Fibroblast of the conjunctiva (primary cell): ENCODE data around the gene UNCX.
"Not testable (repeated sequence)": the region's sequence is repeated elsewhere in the genome, so short reads cannot be mapped to it uniquely, and the experiment has no call there.

Experiments used
- DNase-seq: peaks from one replicate; pipeline ENCODE4 v3.0.0-alpha.2; 2010; ENCODE audit warnings: low read depth

UNCX gene

GRCh38 chr7:1232623-1233332 lies at the start of gene UNCX:
Gene UNCX (plus strand): TSS chr7:1232872. CDS start chr7:1233018, 146 bp downstream.
- no peak for DNase-seq

GRCh38 chr7:1187127-1187526 lies 45.5 kb upstream of the UNCX start:
- DNase-seq = no peak

- no peak for DNase-seq
These were observed 43.9 kb upstream of the UNCX start for GRCh38 chr7:1188720-1189294.

GRCh38 chr7:1189986-1190772 lies 42.5 kb upstream of the UNCX start:
- DNase-seq = no peak

GRCh38 chr7:1192171-1192676 lies 40.4 kb upstream of the UNCX start:
- no peak for DNase-seq

GRCh38 chr7:1193593-1194424 lies 38.9 kb upstream of the UNCX start:
- DNase-seq = no peak

GRCh38 chr7:1196441-1196840 lies 36.2 kb upstream of the UNCX start:
- DNase-seq = not testable (repeated sequence)

GRCh38 chr7:1196950-1197349 lies 35.7 kb upstream of the UNCX start:
- DNase-seq = no peak

GRCh38 chr7:1197997-1198625 lies 34.6 kb upstream of the UNCX start:
- DNase-seq = peak; percentile 17

- DNase-seq = no peak
These were observed 32.6 kb upstream of the UNCX start for GRCh38 chr7:1200045-1200444.

GRCh38 chr7:1201916-1202315 lies 30.8 kb upstream of the UNCX start:
- no peak for DNase-seq

GRCh38 chr7:1202914-1203313 lies 29.8 kb upstream of the UNCX start:
- DNase-seq = not testable (repeated sequence)

- no peak for DNase-seq
These were observed 28.1 kb upstream of the UNCX start for GRCh38 chr7:1204460-1205140.

GRCh38 chr7:1205742-1206141 lies 26.9 kb upstream of the UNCX start:
- DNase-seq = not testable (repeated sequence)

GRCh38 chr7:1209097-1209496 lies 23.6 kb upstream of the UNCX start:
- DNase-seq = no peak

GRCh38 chr7:1210321-1210978 lies 22.2 kb upstream of the UNCX start:
- DNase-seq = no peak

GRCh38 chr7:1210979-1211608 lies 21.6 kb upstream of the UNCX start:
- DNase-seq = no peak

- DNase-seq = no peak
These were observed 21.1 kb upstream of the UNCX start for GRCh38 chr7:1211611-1212010.

- DNase-seq = not testable (repeated sequence)
These were observed 20.6 kb upstream of the UNCX start for GRCh38 chr7:1212025-1212424.

- DNase-seq = no peak
These were observed 18.2 kb upstream of the UNCX start for GRCh38 chr7:1214516-1214915.
